OCI-LY1 (cell line): ENCODE results near the gene CD33.
"Not testable (repeated sequence)": the region's sequence is repeated elsewhere in the genome, so short reads cannot be mapped to it uniquely, and the experiment has no call there.

Experiments used
- H2AFZ ChIP-seq: fragments of 200-600 bp; sonication (generic), shearing (Covaris generic); 2 replicates; pipeline ENCODE4 v1.6.0; 2014; ENCODE audit warnings: antibody characterized with exemption, mild to moderate bottlenecking, low read length
- H3F3A ChIP-seq: fragments of 200-600 bp; sonication (generic), shearing (Covaris generic); 2 replicates; pipeline ENCODE4 v1.6.0; 2014; ENCODE audit warnings: mild to moderate bottlenecking, antibody characterized with exemption, low read length, moderate library complexity; ENCODE audit not compliant: insufficient read depth
- H3K27ac ChIP-seq: fragments of 200-600 bp; sonication (generic); 2 replicates; pipeline ENCODE4 v1.5.1; 2014; ENCODE audit warnings: low read length, mixed run types, mild to moderate bottlenecking, low read depth; ENCODE audit not compliant: poor library complexity, severe bottlenecking
- H3K27me3 ChIP-seq: fragments of 200-600 bp; sonication (generic); 2 replicates; pipeline ENCODE4 v1.6.0; 2014; ENCODE audit warnings: antibody characterized with exemption, mild to moderate bottlenecking, low read length, moderate library complexity; ENCODE audit not compliant: insufficient read depth
- H3K36me3 ChIP-seq: fragments of 200-600 bp; sonication (generic); 2 replicates; pipeline ENCODE4 v1.6.1; 2014; ENCODE audit warnings: mild to moderate bottlenecking, antibody characterized with exemption, low read length, moderate library complexity, mixed read lengths; ENCODE audit not compliant: insufficient read depth
- H3K4me1 ChIP-seq: fragments of 200-600 bp; sonication (generic); 2 replicates; pipeline ENCODE4 v1.5.1; 2014; ENCODE audit warnings: mild to moderate bottlenecking, low read length, moderate library complexity; ENCODE audit not compliant: insufficient read depth, severe bottlenecking
- H3K4me2 ChIP-seq: fragments of 200-600 bp; sonication (generic), shearing (Covaris generic); 2 replicates; pipeline ENCODE4 v1.6.1; 2014; ENCODE audit warnings: low read length
- H3K4me3 ChIP-seq: fragments of 200-600 bp; sonication (generic); 2 replicates; pipeline ENCODE4 v1.5.1; 2014; ENCODE audit warnings: low read length, low read depth, mild to moderate bottlenecking, mixed read lengths; ENCODE audit not compliant: poor library complexity, severe bottlenecking
- H3K79me2 ChIP-seq: fragments of 200-600 bp; shearing (Covaris generic); 2 replicates; pipeline ENCODE4 v1.6.1; 2016; ENCODE audit warnings: mixed run types, low read length, mixed read lengths; ENCODE audit not compliant: insufficient read depth
- H3K9ac ChIP-seq: fragments of 200-600 bp; sonication (generic), shearing (Covaris generic); 2 replicates; pipeline ENCODE4 v1.6.1; 2014; ENCODE audit warnings: mild to moderate bottlenecking, low read length, mixed read lengths
- H3K9me2 ChIP-seq: fragments of 200-600 bp; sonication (generic), shearing (Covaris generic); 2 replicates; pipeline ENCODE4 v1.6.1; 2014; ENCODE audit warnings: low read depth, mild to moderate bottlenecking, low read length, mixed read lengths
- H3K9me3 ChIP-seq: fragments of 200-600 bp; shearing (Covaris generic); 2 replicates; pipeline ENCODE4 v1.6.1; 2014; ENCODE audit warnings: low read length, mixed read lengths
- H4K20me1 ChIP-seq: fragments of 200-600 bp; sonication (generic), shearing (Covaris generic); 2 replicates; pipeline ENCODE4 v1.6.0; 2016; ENCODE audit warnings: mild to moderate bottlenecking, low read length; ENCODE audit not compliant: insufficient read depth
- EZH2 ChIP-seq: fragments of 200-600 bp; sonication (generic), shearing (Covaris generic); IDR thresholded peaks from 2 replicates; pipeline ENCODE4 v1.8.0; 2017; ENCODE audit warnings: borderline replicate concordance, mixed run types, mild to moderate bottlenecking, antibody characterized with exemption, low read length, moderate library complexity, mixed read lengths
- TF ChIP-seq, protein P1 (sequence below): fragments of 200-600 bp; sonication (generic), shearing (Covaris generic); IDR thresholded peaks from 2 replicates; pipeline ENCODE4 v1.5.1; 2017; ENCODE audit warnings: mild to moderate bottlenecking, antibody characterized with exemption, low read length, moderate library complexity, mixed read lengths

Gene CD33

DNA sequence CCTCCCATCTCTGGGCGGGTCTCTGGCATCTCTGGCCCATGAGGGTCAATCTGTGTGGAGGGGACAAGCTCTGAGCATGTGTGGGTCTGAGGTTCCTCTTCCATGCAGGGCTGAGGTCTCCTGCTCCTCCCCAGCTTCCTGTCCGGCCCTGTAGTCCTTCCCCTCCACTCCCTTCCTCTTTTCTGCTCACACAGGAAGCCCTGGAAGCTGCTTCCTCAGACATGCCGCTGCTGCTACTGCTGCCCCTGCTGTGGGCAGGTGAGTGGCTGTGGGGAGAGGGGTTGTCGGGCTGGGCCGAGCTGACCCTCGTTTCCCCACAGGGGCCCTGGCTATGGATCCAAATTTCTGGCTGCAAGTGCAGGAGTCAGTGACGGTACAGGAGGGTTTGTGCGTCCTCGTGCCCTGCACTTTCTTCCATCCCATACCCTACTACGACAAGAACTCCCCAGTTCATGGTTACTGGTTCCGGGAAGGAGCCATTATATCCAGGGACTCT, at the start of gene CD33:
TSS of gene CD33 (plus strand) at position 183 of the 496 bp plus-strand sequence. CDS start at position 222, 39 bp downstream.
- not testable (repeated sequence) for H3K79me2 ChIP-seq, H3K4me1 ChIP-seq, H2AFZ ChIP-seq, H3K4me3 ChIP-seq, H3K9me2 ChIP-seq, H3K27ac ChIP-seq, H3K36me3 ChIP-seq, H3F3A ChIP-seq, H3K9me3 ChIP-seq, H3K9ac ChIP-seq, H3K4me2 ChIP-seq, H3K27me3 ChIP-seq, H4K20me1 ChIP-seq

GRCh38 chr19:51179256-51179655, 45.6 kb upstream of the CD33 start:
- Histone ChIP-seq H3K4me1 (no peaks in the 10 kb centered on the region), H3K4me2 (no peak overlapping the region), H3K9ac (no peak overlapping the region), H2AFZ (no peak overlapping the region), H3F3A (no peaks in the 10 kb centered on the region), H3K27me3 (no peaks in the 10 kb centered on the region), H3K27ac (no peak overlapping the region), H3K9me3 (no peaks in the 10 kb centered on the region), H3K4me3 (no peak overlapping the region), H3K36me3 (no peaks in the 10 kb centered on the region), H4K20me1 (no peaks in the 10 kb centered on the region), H3K9me2 (no peaks in the 10 kb centered on the region), H3K79me2 (no peaks in the 10 kb centered on the region)
- TF ChIP-seq EZH2: no peak
- TF ChIP-seq, protein P1, sequence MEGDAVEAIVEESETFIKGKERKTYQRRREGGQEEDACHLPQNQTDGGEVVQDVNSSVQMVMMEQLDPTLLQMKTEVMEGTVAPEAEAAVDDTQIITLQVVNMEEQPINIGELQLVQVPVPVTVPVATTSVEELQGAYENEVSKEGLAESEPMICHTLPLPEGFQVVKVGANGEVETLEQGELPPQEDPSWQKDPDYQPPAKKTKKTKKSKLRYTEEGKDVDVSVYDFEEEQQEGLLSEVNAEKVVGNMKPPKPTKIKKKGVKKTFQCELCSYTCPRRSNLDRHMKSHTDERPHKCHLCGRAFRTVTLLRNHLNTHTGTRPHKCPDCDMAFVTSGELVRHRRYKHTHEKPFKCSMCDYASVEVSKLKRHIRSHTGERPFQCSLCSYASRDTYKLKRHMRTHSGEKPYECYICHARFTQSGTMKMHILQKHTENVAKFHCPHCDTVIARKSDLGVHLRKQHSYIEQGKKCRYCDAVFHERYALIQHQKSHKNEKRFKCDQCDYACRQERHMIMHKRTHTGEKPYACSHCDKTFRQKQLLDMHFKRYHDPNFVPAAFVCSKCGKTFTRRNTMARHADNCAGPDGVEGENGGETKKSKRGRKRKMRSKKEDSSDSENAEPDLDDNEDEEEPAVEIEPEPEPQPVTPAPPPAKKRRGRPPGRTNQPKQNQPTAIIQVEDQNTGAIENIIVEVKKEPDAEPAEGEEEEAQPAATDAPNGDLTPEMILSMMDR: no peak

- Histone ChIP-seq H3K79me2 (no peaks in the 10 kb centered on the region), H3K4me3 (no peak overlapping the region), H2AFZ (no peak overlapping the region), H3K9me3 (no peaks in the 10 kb centered on the region), H3K9me2 (no peaks in the 10 kb centered on the region), H3K27me3 (no peaks in the 10 kb centered on the region), H3K9ac (no peak overlapping the region), H3K27ac (no peak overlapping the region), H3K4me2 (no peak overlapping the region), H3K4me1 (no peaks in the 10 kb centered on the region), H4K20me1 (no peaks in the 10 kb centered on the region), H3F3A (no peaks in the 10 kb centered on the region), H3K36me3 (no peaks in the 10 kb centered on the region)
- no peak for TF ChIP-seq EZH2
Measured at GRCh38 chr19:51181377-51181912, 43.4 kb upstream of the CD33 start.

GRCh38 chr19:51181913-51182419, 42.9 kb upstream of the CD33 start:
- no peaks in the 10 kb centered on the region for H3K9me2 ChIP-seq
- no peak overlapping the region for H3K9ac ChIP-seq
- no peak for TF ChIP-seq EZH2
- TF ChIP-seq, protein P1: no peak
- no peaks in the 10 kb centered on the region for H3K27me3 ChIP-seq
- H3K36me3 ChIP-seq: no peaks in the 10 kb centered on the region
- H3K4me2 ChIP-seq: no peak overlapping the region
- no peaks in the 10 kb centered on the region for H3K9me3 ChIP-seq
- H3K27ac ChIP-seq: no peak overlapping the region
- no peaks in the 10 kb centered on the region for H3F3A ChIP-seq
- H3K4me3 ChIP-seq: no peak overlapping the region
- H3K79me2 ChIP-seq: no peaks in the 10 kb centered on the region
- no peak overlapping the region for H2AFZ ChIP-seq
- H3K4me1 ChIP-seq: no peaks in the 10 kb centered on the region
- no peaks in the 10 kb centered on the region for H4K20me1 ChIP-seq
